GM12864 (cell line): ENCODE measurements around the gene MR1.

Experiments
- DNase-seq: peaks from one replicate; pipeline ENCODE4 v3.0.0-alpha.2; 2011; ENCODE audit warnings: low read depth
- H3K4me3 ChIP-seq: 2 replicates; pipeline ENCODE4 v1.5.1; 2011; ENCODE audit warnings: mild to moderate bottlenecking, low read depth, low read length, control low read depth
- CTCF ChIP-seq: IDR thresholded peaks from 2 replicates; pipeline ENCODE4 v1.5.1; 2011; ENCODE audit warnings: low read depth, mild to moderate bottlenecking, moderate library complexity, low read length, control low read depth, inconsistent platforms; ENCODE audit errors: missing control alignments

Gene MR1

GRCh38 chr1:181107711-181108110 lies 73.9 kb downstream of the MR1 start:
- H3K4me3 ChIP-seq, result no peak overlapping the region
- no peak for DNase-seq
- TF ChIP-seq CTCF, result no peak

GRCh38 chr1:181108304-181108867 lies 74.6 kb downstream of the MR1 start:
- no peak for TF ChIP-seq CTCF
- no peak overlapping the region for H3K4me3 ChIP-seq

GRCh38 chr1:181110013-181110412 lies 76.2 kb downstream of the MR1 start:
- no peak overlapping the region for H3K4me3 ChIP-seq
- no peak for TF ChIP-seq CTCF
- DNase-seq, result no peak

More at GRCh38 chr1:181108304-181108867, 74.6 kb downstream of the MR1 start:
- DNase-seq, result no peak
